Measurements from ENCODE around the gene GLCE. TPM values are rescaled to one million over a fixed set of nuclear protein-coding genes. Genes with fewer than 3 reads are reported as not detected.
"Not testable (repeated sequence)": the region's sequence is repeated elsewhere in the genome, so short reads cannot be mapped to it uniquely, and the experiment has no call there.

Gene GLCE
- total RNA-seq, 2 donors from 2014 or later, result 5.6 to 6.1 TPM

DNA sequence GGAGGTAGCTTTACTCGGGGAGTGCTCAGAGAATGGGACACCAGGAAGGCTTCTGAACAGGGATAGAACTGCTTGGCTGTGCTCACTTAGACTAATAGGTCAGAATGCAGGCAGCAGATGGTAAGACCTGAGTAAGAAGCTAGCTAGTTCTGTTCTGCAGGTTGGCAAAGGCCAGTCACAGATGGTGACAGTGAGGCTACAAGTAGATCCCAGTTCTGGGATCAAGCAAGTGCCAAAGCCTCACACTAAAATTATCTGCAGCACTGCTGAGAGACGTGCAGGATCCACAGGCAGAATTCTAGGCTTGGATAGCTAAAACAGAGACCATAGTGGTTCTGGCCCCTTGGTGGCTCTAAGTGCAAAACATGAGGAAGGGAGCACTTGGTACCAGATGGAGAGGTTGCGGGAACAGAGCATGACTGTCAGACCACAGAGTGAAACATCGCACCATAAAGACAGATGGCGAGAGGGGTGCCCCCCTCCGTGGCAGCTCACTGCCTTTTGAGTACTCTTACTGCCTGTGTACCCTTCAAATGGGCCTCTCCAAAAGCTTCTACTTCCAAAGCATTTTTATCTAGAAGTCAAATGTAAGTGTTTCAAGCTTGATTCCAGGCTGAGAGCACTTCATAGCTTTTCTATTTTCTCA is 3.6 kb upstream of the GLCE start:
- no peaks in the 10 kb centered on the region for H3K9me3 ChIP-seq (ENCODE audit: control insufficient read depth, low read length, poor library complexity, severe bottlenecking)
- Mint-ChIP-seq H3K36me3 (ENCODE audit: low read depth) (peaks cover 4% of the 10 kb centered on the region), H3K27me3 (peaks cover 34% of the 10 kb centered on the region), H3K4me3 (no peak overlapping the region), H3K27ac (peak overlapping the region; percentile 39), H3K4me1 (peaks cover 18% of the 10 kb centered on the region)
- DNase-seq (no peak), ATAC-seq (no peak)

DNA sequence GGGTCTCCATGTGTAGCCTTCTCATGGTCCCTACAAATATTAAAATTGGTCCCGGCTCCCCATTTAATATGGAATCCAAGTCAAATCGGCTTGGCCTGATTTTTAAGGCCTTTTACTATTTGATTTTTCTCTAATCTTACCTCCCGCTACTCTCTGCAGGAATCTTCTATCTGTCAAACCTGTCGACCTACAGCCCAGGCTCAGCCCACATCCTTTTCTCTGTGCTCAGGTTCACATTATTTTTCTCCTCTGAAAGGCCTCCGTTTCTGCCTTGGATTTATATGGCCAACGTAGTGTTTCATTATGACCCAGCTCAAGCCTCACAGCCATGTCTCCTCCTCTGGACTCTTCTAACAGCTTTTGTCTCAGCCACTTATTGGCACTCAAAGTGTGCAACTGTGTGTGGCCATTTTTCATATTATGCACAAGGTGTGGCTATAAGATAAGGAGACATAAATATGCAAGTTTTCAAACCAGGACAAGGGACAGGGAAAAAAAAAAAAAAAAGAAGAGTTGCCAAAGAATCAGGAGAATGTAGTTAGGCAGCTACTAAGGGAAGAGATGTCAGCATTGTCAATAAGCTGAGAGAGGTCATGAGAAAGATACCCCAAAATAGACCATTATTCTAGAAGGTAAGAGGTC is 2.1 kb upstream of the GLCE start:
- Mint-ChIP-seq H3K27me3 (peaks cover 24% of the 10 kb centered on the region), H3K27ac (peak overlapping the region; percentile 95), H3K4me3 (no peak overlapping the region), H3K36me3 (ENCODE audit: low read depth) (peaks cover 4% of the 10 kb centered on the region), H3K4me1 (peaks cover 22% of the 10 kb centered on the region)
- no peaks in the 10 kb centered on the region for H3K9me3 ChIP-seq (ENCODE audit: control insufficient read depth, low read length, poor library complexity, severe bottlenecking)
- ATAC-seq, result no peak
- no peak for DNase-seq

DNA sequence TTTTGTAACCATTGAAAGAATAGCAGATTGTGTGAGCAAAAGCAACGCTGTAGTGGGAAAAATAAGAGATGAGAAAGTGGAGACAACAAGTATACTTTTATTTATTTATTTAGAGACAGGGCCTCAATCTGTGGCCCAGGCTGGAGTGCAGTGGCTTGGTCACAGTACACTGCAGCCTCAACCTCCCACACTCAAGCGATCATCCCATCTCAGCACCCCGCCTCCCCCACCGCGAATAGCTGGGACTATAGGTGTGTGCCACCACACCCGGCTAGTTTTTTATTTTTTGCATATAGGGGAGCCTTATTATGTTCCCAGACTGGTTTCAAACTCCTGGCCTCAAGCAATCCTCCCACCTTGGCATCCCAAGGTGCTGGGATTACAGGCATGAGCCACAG is 1.6 kb upstream of the GLCE start:
- DNase-seq (no peak), ATAC-seq (no peak)
- peak overlapping the region; percentile 95 for H3K27ac Mint-ChIP-seq
- H3K4me1 Mint-ChIP-seq, result peaks cover 22% of the 10 kb centered on the region
- H3K27me3 Mint-ChIP-seq, result peaks cover 19% of the 10 kb centered on the region
- no peaks in the 10 kb centered on the region for H3K9me3 ChIP-seq (ENCODE audit: control insufficient read depth, low read length, poor library complexity, severe bottlenecking)
- H3K36me3 Mint-ChIP-seq (ENCODE audit: low read depth), result peaks cover 4% of the 10 kb centered on the region
- H3K4me3 Mint-ChIP-seq, result peak overlapping the region; percentile 75

DNA sequence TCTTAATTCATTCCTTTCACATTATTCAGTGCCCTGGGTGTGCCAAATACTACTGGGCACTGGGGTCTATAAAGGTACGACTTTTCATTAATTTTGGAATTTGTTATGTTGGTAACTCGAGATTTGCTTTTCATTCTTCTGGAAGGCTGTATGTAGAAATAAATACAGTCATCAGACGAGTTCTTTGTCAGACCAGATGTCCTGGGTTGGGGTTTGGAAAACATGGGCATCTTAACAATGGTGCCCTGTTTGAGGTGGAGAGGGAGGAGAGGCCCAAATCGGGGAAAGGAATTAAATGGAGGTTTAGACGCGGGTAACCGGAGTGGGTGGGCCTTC is 662 bp upstream of the GLCE start:
- H3K9me3 ChIP-seq (ENCODE audit: control insufficient read depth, low read length, poor library complexity, severe bottlenecking), result no peaks in the 10 kb centered on the region
- ATAC-seq, result no peak
- Mint-ChIP-seq H3K4me3 (peak overlapping the region; percentile 99), H3K4me1 (peaks cover 23% of the 10 kb centered on the region), H3K27ac (peak overlapping the region; percentile 95), H3K36me3 (ENCODE audit: low read depth) (peaks cover 4% of the 10 kb centered on the region), H3K27me3 (peaks cover 10% of the 10 kb centered on the region)
- no peak for DNase-seq

DNA sequence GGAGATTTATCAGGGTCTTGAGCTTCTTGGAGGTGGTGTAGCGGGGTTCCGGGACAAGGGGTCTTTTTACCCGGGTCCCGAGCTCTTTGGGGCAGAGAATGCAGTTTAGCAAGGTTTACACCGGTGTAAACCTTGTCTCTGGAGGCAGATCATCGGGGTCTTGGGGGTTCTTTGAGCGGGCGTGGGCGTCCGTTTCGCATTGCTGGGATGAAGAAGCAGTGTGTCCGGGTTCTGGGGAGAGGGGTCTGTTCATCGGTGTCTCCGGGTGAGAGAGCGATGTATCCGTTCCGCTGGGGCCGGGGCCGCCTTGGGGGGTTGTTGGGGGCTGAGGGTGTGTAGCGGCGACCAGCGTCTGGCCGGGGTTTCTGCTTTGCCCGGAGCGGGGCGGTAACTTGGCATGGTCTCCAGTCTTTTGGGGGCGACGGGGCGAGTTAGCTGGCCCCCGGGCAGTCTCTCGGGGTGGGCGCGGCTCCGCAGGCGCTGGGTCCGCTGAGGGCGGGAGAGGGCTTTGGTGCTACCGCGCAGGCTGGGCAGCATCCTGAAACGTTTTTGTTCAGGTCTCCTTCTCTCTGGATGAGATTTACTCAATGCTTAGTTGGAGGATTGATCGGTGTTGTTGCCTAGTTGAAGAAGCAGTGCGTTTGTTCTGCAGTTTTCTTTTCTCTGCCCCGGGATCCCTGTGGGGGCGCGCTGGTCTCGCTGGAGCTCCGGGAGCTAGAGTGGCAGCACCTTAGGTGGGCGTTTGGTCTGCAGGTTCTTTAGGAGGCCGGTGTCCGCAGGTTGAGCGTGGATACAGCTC is 843 bp downstream of the GLCE start:
- H3K36me3 Mint-ChIP-seq (ENCODE audit: low read depth), result peaks cover 4% of the 10 kb centered on the region
- ATAC-seq, result no peak
- peak overlapping the region; percentile 99 for H3K4me3 Mint-ChIP-seq
- peak overlapping the region; percentile 95 for H3K27ac Mint-ChIP-seq
- DNase-seq, result peak; percentile 11 to 17 (median 12)
- no peaks in the 10 kb centered on the region for H3K27me3 Mint-ChIP-seq
- H3K4me1 Mint-ChIP-seq, result peaks cover 33% of the 10 kb centered on the region
- H3K9me3 ChIP-seq (ENCODE audit: control insufficient read depth, low read length, poor library complexity, severe bottlenecking), result no peaks in the 10 kb centered on the region

DNA sequence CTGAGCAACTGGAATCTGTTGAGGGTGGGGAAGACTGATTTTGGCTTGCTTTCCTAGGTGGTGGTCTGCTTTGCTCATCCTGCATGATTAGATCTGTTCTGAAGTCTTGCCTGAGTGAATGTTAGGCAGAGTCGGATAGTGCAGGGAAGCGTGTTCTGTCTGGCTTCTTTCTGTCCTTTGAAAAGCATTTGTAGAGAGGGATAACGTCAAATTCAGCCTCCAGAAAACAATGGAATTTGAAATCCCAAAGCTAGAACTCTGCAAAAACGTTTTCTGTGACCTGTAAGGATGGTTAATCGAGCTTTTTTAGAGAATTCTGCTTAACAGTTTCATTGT is 1.4 kb downstream of the GLCE start:
- H3K4me3 Mint-ChIP-seq, result peak overlapping the region; percentile 99
- peaks cover 4% of the 10 kb centered on the region for H3K36me3 Mint-ChIP-seq (ENCODE audit: low read depth)
- peaks cover 33% of the 10 kb centered on the region for H3K4me1 Mint-ChIP-seq
- no peak for DNase-seq
- no peaks in the 10 kb centered on the region for H3K9me3 ChIP-seq (ENCODE audit: control insufficient read depth, low read length, poor library complexity, severe bottlenecking)
- no peaks in the 10 kb centered on the region for H3K27me3 Mint-ChIP-seq
- H3K27ac Mint-ChIP-seq, result peak overlapping the region; percentile 95
- no peak for ATAC-seq

DNA sequence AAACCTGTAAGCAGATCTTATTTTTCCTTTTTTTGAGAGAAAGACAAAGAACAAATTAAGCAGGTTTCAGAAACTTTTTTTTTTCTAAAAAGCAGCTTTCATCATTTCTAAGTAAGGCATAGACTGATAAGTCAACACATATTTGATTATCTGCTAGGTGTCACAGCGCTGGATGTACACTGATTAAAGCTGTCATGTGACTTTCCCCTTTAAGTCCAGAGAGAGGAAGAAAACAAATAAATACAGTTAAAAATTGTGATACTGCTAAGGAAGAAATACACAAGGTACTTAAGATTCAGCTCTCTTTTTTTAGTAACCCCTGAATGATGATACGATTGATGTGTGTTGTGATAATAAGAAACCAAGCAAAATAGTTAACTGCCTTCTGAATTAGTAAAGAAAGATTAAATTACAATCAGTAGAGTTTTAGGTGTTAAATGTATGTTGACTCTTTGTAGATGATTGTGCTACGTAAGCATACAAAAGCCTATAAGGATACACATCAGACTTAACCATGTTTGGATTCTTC is 2.8 kb downstream of the GLCE start:
- ATAC-seq (no peak), DNase-seq (no peak)
- H3K9me3 ChIP-seq (ENCODE audit: control insufficient read depth, low read length, poor library complexity, severe bottlenecking), result no peaks in the 10 kb centered on the region
- H3K36me3 Mint-ChIP-seq (ENCODE audit: low read depth), result peaks cover 6% of the 10 kb centered on the region
- peaks cover 36% of the 10 kb centered on the region for H3K4me1 Mint-ChIP-seq
- H3K27ac Mint-ChIP-seq, result no peak overlapping the region
- no peak overlapping the region for H3K4me3 Mint-ChIP-seq
- no peaks in the 10 kb centered on the region for H3K27me3 Mint-ChIP-seq

DNA sequence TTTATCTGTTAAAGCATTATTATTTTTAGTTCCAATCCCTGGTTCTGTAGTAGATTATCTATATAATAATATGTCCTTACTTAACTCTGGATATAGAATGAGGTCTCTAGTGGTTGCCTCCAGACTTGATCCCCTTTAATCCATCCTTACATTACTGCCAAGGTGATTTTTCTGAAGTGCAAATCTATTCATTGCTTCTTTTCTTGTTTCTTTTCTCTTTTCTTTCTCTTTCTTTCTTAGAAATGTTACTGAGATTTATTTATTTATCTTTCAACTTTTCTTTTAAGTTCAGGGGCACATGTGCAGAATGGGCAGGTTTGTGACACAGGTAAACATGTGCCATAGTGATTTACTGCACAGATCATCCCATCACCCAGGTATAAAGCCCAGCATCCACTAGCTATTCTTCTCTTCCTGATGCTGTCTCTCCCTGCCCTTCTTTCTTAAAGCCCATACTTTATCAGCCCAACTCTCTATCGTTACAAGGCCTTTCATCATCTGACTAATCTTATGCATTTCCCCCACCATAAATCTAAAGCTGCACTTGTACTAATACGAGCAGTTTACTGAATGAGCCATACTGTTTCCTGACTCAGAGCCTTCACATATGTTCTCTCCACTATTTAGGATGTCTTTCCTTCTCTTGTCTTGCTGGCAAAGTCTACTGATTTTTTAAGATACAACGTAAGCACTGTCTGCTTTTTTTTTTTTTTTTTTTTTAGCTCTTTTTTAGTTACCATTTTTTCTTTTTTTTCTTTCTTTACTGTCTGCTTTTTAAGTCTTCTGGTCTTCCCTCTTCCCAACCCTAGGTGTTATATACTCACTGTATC is 4.6 kb downstream of the GLCE start:
- H3K36me3 Mint-ChIP-seq (ENCODE audit: low read depth), result peaks cover 4% of the 10 kb centered on the region
- ATAC-seq, result no peak
- H3K4me3 Mint-ChIP-seq, result no peak overlapping the region
- peaks cover 28% of the 10 kb centered on the region for H3K4me1 Mint-ChIP-seq
- peak overlapping the region; percentile 14 for H3K27ac Mint-ChIP-seq
- no peaks in the 10 kb centered on the region for H3K27me3 Mint-ChIP-seq
- DNase-seq, result no peak
- H3K9me3 ChIP-seq (ENCODE audit: control insufficient read depth, low read length, poor library complexity, severe bottlenecking), result no peaks in the 10 kb centered on the region

DNA sequence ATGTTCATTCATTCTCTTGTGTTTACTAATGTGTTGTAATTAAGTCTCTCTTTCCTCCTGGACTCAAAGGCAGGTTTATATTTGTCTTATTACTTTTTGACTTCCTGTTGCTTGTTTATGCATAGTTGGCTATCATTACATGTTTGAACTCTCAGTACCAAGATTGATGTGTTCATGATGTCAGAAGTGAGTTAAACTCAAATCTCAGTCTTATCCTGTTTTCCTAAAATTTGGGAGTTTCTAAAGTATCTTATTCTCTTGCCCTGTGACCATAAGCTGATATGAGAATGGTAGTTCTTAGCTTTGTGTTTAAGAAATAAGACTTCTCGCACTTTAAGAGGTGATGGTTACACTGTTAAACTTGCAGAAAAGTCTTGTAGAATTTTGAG is 5.2 kb downstream of the GLCE start:
- peaks cover 4% of the 10 kb centered on the region for H3K36me3 Mint-ChIP-seq (ENCODE audit: low read depth)
- no peaks in the 10 kb centered on the region for H3K27me3 Mint-ChIP-seq
- no peaks in the 10 kb centered on the region for H3K9me3 ChIP-seq (ENCODE audit: control insufficient read depth, low read length, poor library complexity, severe bottlenecking)
- H3K4me3 Mint-ChIP-seq, result no peak overlapping the region
- no peak overlapping the region for H3K27ac Mint-ChIP-seq
- DNase-seq (no peak), ATAC-seq (no peak)
- H3K4me1 Mint-ChIP-seq, result peaks cover 28% of the 10 kb centered on the region

DNA sequence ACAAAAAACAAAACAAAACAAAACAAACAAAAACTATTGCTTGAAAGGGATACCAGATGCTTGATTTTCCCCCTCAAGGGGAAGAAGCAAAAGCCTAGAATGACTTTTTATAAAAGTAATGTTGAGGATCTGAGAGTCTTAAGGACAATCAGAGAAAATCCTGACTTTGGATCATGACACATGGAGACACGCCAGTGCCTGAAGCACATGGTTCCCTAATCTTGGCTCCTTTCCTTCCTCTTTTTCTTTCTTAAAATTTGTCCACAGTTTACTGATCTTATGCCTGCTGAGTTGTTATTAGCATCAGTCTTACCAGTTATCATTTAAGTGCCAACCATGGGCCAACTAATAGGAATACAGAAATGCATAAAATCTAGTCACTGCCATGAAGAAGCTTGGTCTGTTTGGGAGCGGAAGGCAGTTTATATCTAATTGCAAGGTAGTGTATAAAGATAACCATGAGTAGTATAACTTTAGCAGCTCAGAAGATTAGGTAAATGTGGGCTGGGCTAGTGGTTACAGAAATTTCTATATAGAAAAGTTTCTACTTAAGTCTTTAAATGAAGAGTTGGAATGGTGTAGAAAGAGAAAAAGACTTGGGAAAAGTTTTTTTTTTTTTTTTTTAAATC is 6.9 kb downstream of the GLCE start:
- no peak overlapping the region for H3K4me3 Mint-ChIP-seq
- H3K4me1 Mint-ChIP-seq, result peaks cover 16% of the 10 kb centered on the region
- ATAC-seq, result no peak
- DNase-seq, result no peak
- H3K36me3 Mint-ChIP-seq (ENCODE audit: low read depth), result peaks cover 2% of the 10 kb centered on the region
- no peak overlapping the region for H3K27ac Mint-ChIP-seq
- H3K9me3 ChIP-seq (ENCODE audit: control insufficient read depth, low read length, poor library complexity, severe bottlenecking), result no peaks in the 10 kb centered on the region
- no peaks in the 10 kb centered on the region for H3K27me3 Mint-ChIP-seq

DNA sequence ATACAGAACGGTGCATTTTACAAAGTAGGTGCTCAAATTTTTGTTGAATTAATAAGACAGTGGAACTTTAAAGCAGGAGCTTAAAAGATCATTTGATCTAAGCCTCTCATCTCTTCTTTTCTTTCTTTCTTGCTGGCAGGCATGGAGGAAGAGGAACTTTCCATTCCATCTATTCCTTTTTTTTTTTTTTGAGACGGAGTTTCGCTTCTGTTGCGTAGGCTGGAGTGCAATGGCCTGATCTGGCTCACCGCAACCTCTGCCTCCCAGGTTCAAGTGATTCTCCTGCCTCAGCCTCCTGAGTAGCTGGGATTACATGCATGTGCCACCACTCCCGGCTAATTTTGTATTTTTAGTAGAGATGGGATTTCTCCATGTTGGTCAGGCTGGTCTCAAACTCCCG is 7.9 kb downstream of the GLCE start:
- not testable (repeated sequence) for H3K9me3 ChIP-seq (ENCODE audit: control insufficient read depth, low read length, poor library complexity, severe bottlenecking); H3K36me3 Mint-ChIP-seq (ENCODE audit: low read depth); ATAC-seq; H3K4me3 Mint-ChIP-seq; H3K27me3 Mint-ChIP-seq; DNase-seq; H3K27ac Mint-ChIP-seq
- H3K4me1 Mint-ChIP-seq, result peaks cover 18% of the 10 kb centered on the region

DNA sequence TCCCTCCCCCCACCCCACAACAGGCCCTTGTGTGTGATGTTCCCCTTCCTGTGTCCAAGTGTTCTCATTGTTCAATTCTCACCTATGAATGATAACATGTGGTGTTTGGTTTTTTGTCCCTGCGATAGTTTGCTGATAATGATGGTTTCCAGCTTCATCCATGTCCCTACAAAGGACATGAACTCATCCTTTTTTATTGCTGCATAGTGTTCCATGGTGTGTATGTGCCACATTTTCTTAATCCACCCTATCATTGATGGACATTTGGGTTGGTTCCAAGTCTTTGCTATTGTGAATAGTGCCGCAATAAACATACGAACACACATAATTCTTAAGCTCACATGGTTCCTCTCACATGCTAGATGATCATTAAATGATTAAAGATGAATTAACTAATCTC is 9.1 kb downstream of the GLCE start:
- not testable (repeated sequence) for DNase-seq; H3K36me3 Mint-ChIP-seq (ENCODE audit: low read depth); H3K9me3 ChIP-seq (ENCODE audit: control insufficient read depth, low read length, poor library complexity, severe bottlenecking); H3K4me3 Mint-ChIP-seq; ATAC-seq; H3K27me3 Mint-ChIP-seq; H3K27ac Mint-ChIP-seq
- peaks cover 18% of the 10 kb centered on the region for H3K4me1 Mint-ChIP-seq
